Body of pancreas (tissue), 4 donors: ENCODE measurements around the gene MOSPD3. TPM values are rescaled to one million over a fixed set of nuclear protein-coding genes. Genes with fewer than 3 reads are reported as not detected.

Experiments
- ATAC-seq: fragments of 150-250 bp; one replicate; pipeline ENCODE4 v1.9.1; 2016
- DNase-seq, 4 donors: peaks; one replicate each; pipeline ENCODE4 v3.0.0-alpha.2; 2019
- H3K27ac ChIP-seq, 4 donors: fragments of 200-600 bp; sonication (generic); 1 replicate in 3 of 4; 2 replicates in 1 of 4; pipeline versions ENCODE4 v1.5.1 to v1.6.1; 2016 to 2019; ENCODE audit warnings: mild to moderate bottlenecking in 1 of 4, mixed read lengths in 1 of 4, moderate library complexity in 1 of 4
- H3K27me3 ChIP-seq, 2 donors: fragments of 200-600 bp; sonication (generic); one replicate each; pipeline ENCODE4 v1.6.0; 2016; ENCODE audit warnings: mild to moderate bottlenecking in 1 of 2
- H3K36me3 ChIP-seq, 2 donors: fragments of 200-600 bp; sonication (generic); replicated peaks in 1 of 2; 2 replicates each; pipeline ENCODE4 v1.5.1; 2016; ENCODE audit warnings: low read depth in 2 of 2; ENCODE audit not compliant: insufficient read depth in 1 of 2
- H3K4me1 ChIP-seq: fragments of 200-600 bp; sonication (generic); one replicate; pipeline ENCODE4 v1.6.0; 2016
- H3K4me3 ChIP-seq, 2 donors: fragments of 200-600 bp; sonication (generic); 1 replicate in 1 of 2; 2 replicates in 1 of 2; pipeline ENCODE4 v1.5.1; 2016 to 2019
- H3K9me3 ChIP-seq, 3 donors: fragments of 200-600 bp; sonication (generic); 1 replicate in 2 of 3; 2 replicates in 1 of 3; pipeline ENCODE4 v1.5.1; 2016
- POLR2A ChIP-seq, 3 donors: fragments of 450-650 bp; IDR thresholded peaks; one replicate each; pipeline ENCODE4 v1.6.1; 2016; ENCODE audit warnings: antibody characterized with exemption in 3 of 3, mild to moderate bottlenecking in 2 of 3
- WGBS, 2 donors: methylation state at CpG; one replicate each; pipeline ENCODE4 v1.1.5; 2017; 5-methylcytosine and 5-hydroxymethylcytosine counted together
- intact Hi-C: fragments of 100-400 bp; cut with DNase I; formaldehyde crosslinking; loops from one replicate; pipeline ENCODE4 v1.15.1; 2023
- total RNA-seq, 2 donors: library from RNA; depleted of rRNA; stranded (reverse); fragments of >200 nt; gene quantifications; one replicate each; pipeline ENCODE4 v1.1.0, GENCODE V29; 2016
- TF ChIP-seq, protein P1 (sequence below), 7 experiments: fragments of 450-650 bp in 4 of 7; fragments of 200-600 bp in 3 of 7; sonication (generic) in 3 of 7; IDR thresholded peaks; one replicate each; pipeline ENCODE4 v1.5.1; 2016 to 2019; ENCODE audit warnings: antibody characterized with exemption in 7 of 7

Gene MOSPD3
- total RNA-seq, 2 donors from 2014 or later: 6.9 to 8.6 TPM

- Histone ChIP-seq H3K36me3 (no peaks in the 10 kb centered on the region), H3K27ac (peak overlapping the region in 3 of 4 donors; percentile 73 to 80 (median 80)), H3K9me3 (no peaks in the 10 kb centered on the region), H3K27me3 (no peaks in the 10 kb centered on the region), H3K4me1 (peaks cover 25% of the 10 kb centered on the region), H3K4me3 (no peak overlapping the region)
- WGBS, 2 donors: 58 to 59% methylated on average over 14 to 21 of the region's 21 CpGs
- TF ChIP-seq POLR2A (IDR thresholded peaks at IDR 0.05): no peak
- TF ChIP-seq, protein P1, sequence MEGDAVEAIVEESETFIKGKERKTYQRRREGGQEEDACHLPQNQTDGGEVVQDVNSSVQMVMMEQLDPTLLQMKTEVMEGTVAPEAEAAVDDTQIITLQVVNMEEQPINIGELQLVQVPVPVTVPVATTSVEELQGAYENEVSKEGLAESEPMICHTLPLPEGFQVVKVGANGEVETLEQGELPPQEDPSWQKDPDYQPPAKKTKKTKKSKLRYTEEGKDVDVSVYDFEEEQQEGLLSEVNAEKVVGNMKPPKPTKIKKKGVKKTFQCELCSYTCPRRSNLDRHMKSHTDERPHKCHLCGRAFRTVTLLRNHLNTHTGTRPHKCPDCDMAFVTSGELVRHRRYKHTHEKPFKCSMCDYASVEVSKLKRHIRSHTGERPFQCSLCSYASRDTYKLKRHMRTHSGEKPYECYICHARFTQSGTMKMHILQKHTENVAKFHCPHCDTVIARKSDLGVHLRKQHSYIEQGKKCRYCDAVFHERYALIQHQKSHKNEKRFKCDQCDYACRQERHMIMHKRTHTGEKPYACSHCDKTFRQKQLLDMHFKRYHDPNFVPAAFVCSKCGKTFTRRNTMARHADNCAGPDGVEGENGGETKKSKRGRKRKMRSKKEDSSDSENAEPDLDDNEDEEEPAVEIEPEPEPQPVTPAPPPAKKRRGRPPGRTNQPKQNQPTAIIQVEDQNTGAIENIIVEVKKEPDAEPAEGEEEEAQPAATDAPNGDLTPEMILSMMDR (IDR thresholded peaks at IDR 0.05): no peak
- ATAC-seq (no peak), DNase-seq (peak in 3 of 4 donors; percentile 46 to 55 (median 50))
- intact Hi-C loops: no loop called here
Observed at GRCh38 chr7:100602889-100603725, 9.2 kb upstream of the MOSPD3 start.

DNA sequence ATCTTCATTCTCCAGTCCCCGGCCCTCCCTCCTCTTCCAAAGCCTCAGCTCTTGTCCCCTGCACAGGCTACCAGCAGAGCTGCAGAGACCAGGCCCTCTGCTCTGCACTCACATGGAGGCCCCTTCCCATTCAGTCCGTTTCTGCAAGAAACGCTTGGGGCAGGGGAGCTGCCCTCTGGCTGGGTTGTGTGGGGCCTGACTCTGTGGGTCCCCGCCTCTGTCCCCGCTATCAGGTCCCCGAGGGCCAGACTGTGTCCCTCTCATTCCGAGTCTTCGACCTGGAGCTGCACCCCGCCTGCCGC, 8.7 kb upstream of the MOSPD3 start:
- DNase-seq (no peak), ATAC-seq (no peak)
- intact Hi-C loops: no loop called here
- no peaks in the 10 kb centered on the region for H3K9me3 ChIP-seq
- H3K27ac ChIP-seq: peak overlapping the region in 3 of 4 donors; percentile 73 to 80 (median 80)
- H3K27me3 ChIP-seq: no peaks in the 10 kb centered on the region
- no peak overlapping the region for H3K4me3 ChIP-seq
- H3K36me3 ChIP-seq: no peaks in the 10 kb centered on the region
- TF ChIP-seq POLR2A (IDR thresholded peaks at IDR 0.05): no peak
- TF ChIP-seq, protein P1 (IDR thresholded peaks at IDR 0.05): no peak
- peaks cover 25% of the 10 kb centered on the region for H3K4me1 ChIP-seq
- WGBS, 2 donors: 24 to 56% methylated on average over 3 to 10 of the region's 10 CpGs

GRCh38 chr7:100604028-100604975, 8.0 kb upstream of the MOSPD3 start:
- DNase-seq (peak; percentile 71 to 78 (median 78)), ATAC-seq (peak; percentile 77)
- H3K36me3 ChIP-seq: no peaks in the 10 kb centered on the region
- peaks cover 25% of the 10 kb centered on the region for H3K4me1 ChIP-seq
- no peaks in the 10 kb centered on the region for H3K27me3 ChIP-seq
- TF ChIP-seq, protein P1 (IDR thresholded peaks at IDR 0.05): peak; percentile 15 to 56 (median 33)
- peak in 2 of 3 donors; percentile 47 to 50 for TF ChIP-seq POLR2A (IDR thresholded peaks at IDR 0.05)
- H3K9me3 ChIP-seq: no peaks in the 10 kb centered on the region
- H3K27ac ChIP-seq: peak overlapping the region; percentile 25 to 80 (median 76)
- intact Hi-C loops: no loop called here
- WGBS, 2 donors: 0 to 1% methylated on average over 2 to 44 of the region's 70 CpGs
- H3K4me3 ChIP-seq: peak overlapping the region; percentile 26 to 62

DNA sequence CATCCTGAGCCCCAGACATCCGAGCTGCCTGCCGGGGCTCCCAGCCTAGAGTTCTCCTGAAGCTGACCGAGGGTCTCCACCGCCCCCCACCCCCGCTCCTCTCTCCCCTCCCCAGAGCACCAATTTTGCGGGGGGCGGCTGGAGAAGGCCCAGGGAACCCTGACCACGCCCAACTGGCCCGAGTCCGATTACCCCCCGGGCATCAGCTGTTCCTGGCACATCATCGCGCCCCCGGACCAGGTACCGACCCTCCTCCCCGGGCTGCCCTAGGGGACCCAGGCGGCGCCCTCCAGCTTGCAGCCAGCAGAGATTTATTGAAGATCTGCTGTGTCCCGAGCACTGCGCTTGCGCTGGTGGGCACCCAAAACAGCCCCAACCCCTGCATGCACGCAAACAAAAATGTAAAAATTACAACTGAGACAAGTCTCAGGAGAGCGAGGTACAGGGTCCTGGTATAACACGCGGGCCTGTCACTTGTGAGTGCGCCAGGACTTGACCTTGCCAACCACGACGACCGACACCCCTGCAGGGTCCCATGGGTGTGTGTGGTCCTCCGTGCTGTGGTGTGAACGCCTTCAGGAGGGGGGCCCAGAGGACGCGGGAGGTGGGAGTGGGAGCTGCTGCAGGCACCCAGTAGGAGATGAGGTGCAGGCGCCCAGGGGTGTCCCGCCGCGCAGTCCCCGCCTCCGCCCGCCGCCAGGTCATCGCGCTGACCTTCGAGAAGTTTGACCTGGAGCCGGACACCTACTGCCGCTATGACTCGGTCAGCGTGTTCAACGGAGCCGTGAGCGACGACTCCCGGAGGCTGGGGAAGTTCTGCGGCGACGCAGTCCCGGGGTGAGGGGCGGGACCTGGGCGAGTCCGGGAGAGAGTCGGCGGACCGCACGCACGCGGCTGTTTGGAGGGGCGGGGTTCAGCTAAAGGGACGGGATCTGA, 7.1 kb upstream of the MOSPD3 start:
- H3K9me3 ChIP-seq: no peaks in the 10 kb centered on the region
- peaks cover 25% of the 10 kb centered on the region for H3K4me1 ChIP-seq
- DNase-seq (peak; percentile 38 to 64 (median 59)), ATAC-seq (peak; percentile 29)
- H3K36me3 ChIP-seq: no peaks in the 10 kb centered on the region
- peak overlapping the region; percentile 25 to 80 (median 76) for H3K27ac ChIP-seq
- peak overlapping the region; percentile 26 to 62 for H3K4me3 ChIP-seq
- TF ChIP-seq POLR2A (IDR thresholded peaks at IDR 0.05): peak in 2 of 3 donors; percentile 14 to 27
- TF ChIP-seq, protein P1 (IDR thresholded peaks at IDR 0.05): no peak
- no peaks in the 10 kb centered on the region for H3K27me3 ChIP-seq
- intact Hi-C loops: no loop called here
- WGBS, 2 donors: 3 to 6% methylated on average over 9 to 63 of the region's 68 CpGs
